GM23338 (cell line): Measurements from ENCODE around the gene PPP2R5C. TPM values are rescaled to one million over a fixed set of nuclear protein-coding genes. Genes with fewer than 3 reads are reported as not detected.

Experiments used
- ATAC-seq: fragments of 200-7000 bp; cut with Tn5 transposase; 3 replicates; pipeline ENCODE4 v1.9.1; 2020
- DNase-seq: peaks from one replicate; pipeline ENCODE4 v3.0.0-alpha.2; 2015; ENCODE audit warnings: low spot score
- H2AFZ ChIP-seq: fragments of 200-600 bp; sonication (generic); 2 replicates; pipeline ENCODE4 v1.8.0; 2016; ENCODE audit warnings: antibody characterized with exemption, mild to moderate bottlenecking, moderate library complexity
- H3F3A ChIP-seq: fragments of 200-600 bp; sonication (generic); replicated peaks from 2 replicates; pipeline ENCODE4 v1.8.0; 2017; ENCODE audit warnings: antibody characterized with exemption, mixed run types, low read depth
- H3K27ac ChIP-seq: fragments of 200-600 bp; sonication (generic); 2 replicates; pipeline ENCODE4 v1.6.1; 2016; ENCODE audit warnings: low read depth
- H3K27me3 ChIP-seq: fragments of 200-600 bp; sonication (generic); 2 replicates; pipeline ENCODE4 v1.8.0; 2016; ENCODE audit warnings: mild to moderate bottlenecking, mixed run types, moderate library complexity; ENCODE audit not compliant: insufficient read depth
- H3K36me3 ChIP-seq: fragments of 200-600 bp; sonication (generic); 2 replicates; pipeline ENCODE4 v1.8.0; 2016; ENCODE audit warnings: mild to moderate bottlenecking; ENCODE audit not compliant: insufficient read depth
- H3K4me1 ChIP-seq: fragments of 200-600 bp; sonication (generic); 2 replicates; pipeline ENCODE4 v1.8.0; 2016; ENCODE audit warnings: mild to moderate bottlenecking, moderate library complexity; ENCODE audit not compliant: insufficient read depth
- H3K4me2 ChIP-seq: fragments of 200-600 bp; sonication (generic); 2 replicates; pipeline ENCODE4 v1.7.1; 2017; ENCODE audit warnings: mixed run types
- H3K4me3 ChIP-seq: fragments of 200-600 bp; sonication (generic); 2 replicates; pipeline ENCODE4 v1.6.1; 2016; ENCODE audit warnings: mixed run types
- H3K79me2 ChIP-seq: fragments of 200-600 bp; sonication (generic); replicated peaks from 2 replicates; pipeline ENCODE4 v1.8.0; 2017; ENCODE audit warnings: mild to moderate bottlenecking; ENCODE audit not compliant: insufficient read depth
- H3K9me2 ChIP-seq: fragments of 200-600 bp; sonication (generic); 2 replicates; pipeline ENCODE4 v1.8.0; 2017; ENCODE audit not compliant: insufficient read depth
- H4K20me1 ChIP-seq: fragments of 200-600 bp; sonication (generic); replicated peaks from 2 replicates; pipeline ENCODE4 v1.8.0; 2017; ENCODE audit warnings: mild to moderate bottlenecking; ENCODE audit not compliant: insufficient read depth
- H3K27ac Mint-ChIP-seq: 2 replicates; pipeline ENCODE4 v1.8.0; 2020; ENCODE audit warnings: inconsistent platforms, mild to moderate bottlenecking, moderate library complexity, mixed read lengths
- H3K27me3 Mint-ChIP-seq: 3 replicates; pipeline ENCODE4 v1.8.0; 2022; ENCODE audit warnings: low read depth, mild to moderate bottlenecking, moderate library complexity, mixed read lengths, inconsistent platforms; ENCODE audit not compliant: insufficient read depth, poor library complexity
- H3K36me3 Mint-ChIP-seq: 3 replicates; pipeline ENCODE4 v1.8.0; 2021; ENCODE audit warnings: low read depth, mild to moderate bottlenecking, inconsistent platforms, moderate library complexity, mixed read lengths
- H3K4me1 Mint-ChIP-seq: 3 replicates; pipeline ENCODE4 v1.8.0; 2020; ENCODE audit warnings: mild to moderate bottlenecking, inconsistent platforms, mixed read lengths
- H3K4me3 Mint-ChIP-seq: 3 replicates; pipeline ENCODE4 v1.8.0; 2021; ENCODE audit warnings: moderate library complexity, mild to moderate bottlenecking, inconsistent platforms, mixed read lengths
- H3K9me3 Mint-ChIP-seq: 3 replicates; pipeline ENCODE4 v1.8.0; 2020; ENCODE audit warnings: moderate library complexity, mild to moderate bottlenecking, inconsistent platforms, mixed read lengths
- CREB1 ChIP-seq: fragments of 250-450 bp; sonication (Bioruptor Pico); IDR thresholded peaks from 2 replicates; pipeline ENCODE4 v1.5.0; 2020; ENCODE audit warnings: low read depth, mild to moderate bottlenecking, moderate library complexity
- EZH2phosphoT487 ChIP-seq: fragments of 200-600 bp; sonication (generic); IDR thresholded peaks from one replicate; pipeline ENCODE4 v1.8.1; 2018; ENCODE audit warnings: antibody characterized with exemption; ENCODE audit not compliant: unreplicated experiment
- JUNB ChIP-seq: IDR thresholded peaks from one replicate; pipeline ENCODE4 v1.6.1; 2016; ENCODE audit warnings: antibody characterized with exemption; ENCODE audit not compliant: unreplicated experiment
- NANOG ChIP-seq: IDR thresholded peaks from 2 replicates; pipeline ENCODE4 v1.6.1; 2016; ENCODE audit warnings: antibody characterized with exemption, borderline replicate concordance
- POLR2AphosphoS5 ChIP-seq: IDR thresholded peaks from 2 replicates; pipeline ENCODE4 v1.6.1; 2016; ENCODE audit warnings: antibody characterized with exemption, low read depth
- STAT1 ChIP-seq: IDR thresholded peaks from one replicate; pipeline ENCODE4 v1.6.1; 2016; ENCODE audit warnings: antibody characterized with exemption; ENCODE audit not compliant: unreplicated experiment
- polyA plus RNA-seq: library from polyadenylated mRNA; unstranded; fragments of >200 nt; fragmentation: Nextera tagmentation; extraction: Ambion mirVana; gene quantifications from 2 replicates; pipeline ENCODE4 v1.2.1, GENCODE V29; 2016
- total RNA-seq: library from RNA; depleted of rRNA; stranded (reverse); fragments of >200 nt; shearing (Covaris generic); gene quantifications from 2 replicates; pipeline ENCODE4 v1.2.3, GENCODE V29; 2014
- TF ChIP-seq, protein P1 (sequence below): fragments of 250-450 bp; sonication (Bioruptor Pico); IDR thresholded peaks from 2 replicates; pipeline ENCODE4 v1.5.0; 2020; ENCODE audit warnings: mild to moderate bottlenecking, moderate library complexity
- TF ChIP-seq, protein P2 (sequence below), 2 experiments: fragments of 200-600 bp in 1 of 2; sonication (generic) in 1 of 2; conservative IDR thresholded peaks; 2 replicates each; pipeline versions ENCODE4 v1.5.1 to v1.6.1; 2016 to 2017; ENCODE audit warnings: antibody characterized with exemption in 2 of 2, low read depth in 2 of 2, mild to moderate bottlenecking in 2 of 2, moderate library complexity in 1 of 2
- TF ChIP-seq, protein P3 (sequence below): IDR thresholded peaks from one replicate; pipeline ENCODE4 v1.6.1; 2018; ENCODE audit warnings: antibody characterized with exemption; ENCODE audit not compliant: unreplicated experiment

PPP2R5C gene
- total and polyA plus RNA-seq, 2 experiments from 2014 or later, result 75.4 to 79.7 TPM

DNA sequence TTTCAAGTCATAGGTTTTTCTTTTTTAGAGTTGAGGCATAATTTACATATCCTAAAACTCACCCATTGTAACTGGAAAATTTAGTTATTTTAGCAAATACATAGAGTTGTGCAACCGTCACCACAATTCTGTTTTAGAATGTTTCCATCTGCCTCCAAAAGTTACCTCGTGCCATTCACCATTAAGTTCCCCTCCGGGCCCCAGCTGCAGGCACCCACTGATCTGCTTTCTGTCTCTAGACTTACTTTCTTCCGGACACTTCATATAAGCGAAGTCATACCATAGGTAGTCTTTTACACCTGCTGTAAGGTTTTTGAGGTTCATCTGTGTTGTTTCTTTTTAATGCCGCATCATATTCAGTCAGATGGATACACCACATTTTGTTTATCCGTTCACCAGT lies 28.7 kb downstream of the PPP2R5C start (continued):
- TF ChIP-seq, protein P1, sequence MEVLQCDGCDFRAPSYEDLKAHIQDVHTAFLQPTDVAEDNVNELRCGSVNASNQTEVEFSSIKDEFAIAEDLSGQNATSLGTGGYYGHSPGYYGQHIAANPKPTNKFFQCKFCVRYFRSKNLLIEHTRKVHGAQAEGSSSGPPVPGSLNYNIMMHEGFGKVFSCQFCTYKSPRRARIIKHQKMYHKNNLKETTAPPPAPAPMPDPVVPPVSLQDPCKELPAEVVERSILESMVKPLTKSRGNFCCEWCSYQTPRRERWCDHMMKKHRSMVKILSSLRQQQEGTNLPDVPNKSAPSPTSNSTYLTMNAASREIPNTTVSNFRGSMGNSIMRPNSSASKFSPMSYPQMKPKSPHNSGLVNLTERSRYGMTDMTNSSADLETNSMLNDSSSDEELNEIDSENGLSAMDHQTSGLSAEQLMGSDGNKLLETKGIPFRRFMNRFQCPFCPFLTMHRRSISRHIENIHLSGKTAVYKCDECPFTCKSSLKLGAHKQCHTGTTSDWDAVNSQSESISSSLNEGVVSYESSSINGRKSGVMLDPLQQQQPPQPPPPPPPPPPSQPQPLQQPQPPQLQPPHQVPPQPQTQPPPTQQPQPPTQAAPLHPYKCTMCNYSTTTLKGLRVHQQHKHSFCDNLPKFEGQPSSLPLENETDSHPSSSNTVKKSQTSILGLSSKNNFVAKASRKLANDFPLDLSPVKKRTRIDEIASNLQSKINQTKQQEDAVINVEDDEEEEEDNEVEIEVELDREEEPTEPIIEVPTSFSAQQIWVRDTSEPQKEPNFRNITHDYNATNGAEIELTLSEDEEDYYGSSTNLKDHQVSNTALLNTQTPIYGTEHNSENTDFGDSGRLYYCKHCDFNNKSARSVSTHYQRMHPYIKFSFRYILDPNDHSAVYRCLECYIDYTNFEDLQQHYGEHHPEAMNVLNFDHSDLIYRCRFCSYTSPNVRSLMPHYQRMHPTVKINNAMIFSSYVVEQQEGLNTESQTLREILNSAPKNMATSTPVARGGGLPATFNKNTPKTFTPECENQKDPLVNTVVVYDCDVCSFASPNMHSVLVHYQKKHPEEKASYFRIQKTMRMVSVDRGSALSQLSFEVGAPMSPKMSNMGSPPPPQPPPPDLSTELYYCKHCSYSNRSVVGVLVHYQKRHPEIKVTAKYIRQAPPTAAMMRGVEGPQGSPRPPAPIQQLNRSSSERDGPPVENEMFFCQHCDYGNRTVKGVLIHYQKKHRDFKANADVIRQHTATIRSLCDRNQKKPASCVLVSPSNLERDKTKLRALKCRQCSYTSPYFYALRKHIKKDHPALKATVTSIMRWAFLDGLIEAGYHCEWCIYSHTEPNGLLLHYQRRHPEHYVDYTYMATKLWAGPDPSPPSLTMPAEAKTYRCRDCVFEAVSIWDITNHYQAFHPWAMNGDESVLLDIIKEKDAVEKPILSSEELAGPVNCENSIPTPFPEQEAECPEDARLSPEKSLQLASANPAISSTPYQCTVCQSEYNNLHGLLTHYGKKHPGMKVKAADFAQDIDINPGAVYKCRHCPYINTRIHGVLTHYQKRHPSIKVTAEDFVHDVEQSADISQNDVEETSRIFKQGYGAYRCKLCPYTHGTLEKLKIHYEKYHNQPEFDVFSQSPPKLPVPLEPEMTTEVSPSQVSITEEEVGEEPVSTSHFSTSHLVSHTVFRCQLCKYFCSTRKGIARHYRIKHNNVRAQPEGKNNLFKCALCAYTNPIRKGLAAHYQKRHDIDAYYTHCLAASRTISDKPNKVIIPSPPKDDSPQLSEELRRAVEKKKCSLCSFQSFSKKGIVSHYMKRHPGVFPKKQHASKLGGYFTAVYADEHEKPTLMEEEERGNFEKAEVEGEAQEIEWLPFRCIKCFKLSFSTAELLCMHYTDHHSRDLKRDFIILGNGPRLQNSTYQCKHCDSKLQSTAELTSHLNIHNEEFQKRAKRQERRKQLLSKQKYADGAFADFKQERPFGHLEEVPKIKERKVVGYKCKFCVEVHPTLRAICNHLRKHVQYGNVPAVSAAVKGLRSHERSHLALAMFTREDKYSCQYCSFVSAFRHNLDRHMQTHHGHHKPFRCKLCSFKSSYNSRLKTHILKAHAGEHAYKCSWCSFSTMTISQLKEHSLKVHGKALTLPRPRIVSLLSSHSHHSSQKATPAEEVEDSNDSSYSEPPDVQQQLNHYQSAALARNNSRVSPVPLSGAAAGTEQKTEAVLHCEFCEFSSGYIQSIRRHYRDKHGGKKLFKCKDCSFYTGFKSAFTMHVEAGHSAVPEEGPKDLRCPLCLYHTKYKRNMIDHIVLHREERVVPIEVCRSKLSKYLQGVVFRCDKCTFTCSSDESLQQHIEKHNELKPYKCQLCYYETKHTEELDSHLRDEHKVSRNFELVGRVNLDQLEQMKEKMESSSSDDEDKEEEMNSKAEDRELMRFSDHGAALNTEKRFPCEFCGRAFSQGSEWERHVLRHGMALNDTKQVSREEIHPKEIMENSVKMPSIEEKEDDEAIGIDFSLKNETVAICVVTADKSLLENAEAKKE, result no peak
- TF ChIP-seq JUNB (no peak), EZH2phosphoT487 (no peak), CREB1 (CRISPR knock-in tag) (no peak)
- TF ChIP-seq, protein P2, sequence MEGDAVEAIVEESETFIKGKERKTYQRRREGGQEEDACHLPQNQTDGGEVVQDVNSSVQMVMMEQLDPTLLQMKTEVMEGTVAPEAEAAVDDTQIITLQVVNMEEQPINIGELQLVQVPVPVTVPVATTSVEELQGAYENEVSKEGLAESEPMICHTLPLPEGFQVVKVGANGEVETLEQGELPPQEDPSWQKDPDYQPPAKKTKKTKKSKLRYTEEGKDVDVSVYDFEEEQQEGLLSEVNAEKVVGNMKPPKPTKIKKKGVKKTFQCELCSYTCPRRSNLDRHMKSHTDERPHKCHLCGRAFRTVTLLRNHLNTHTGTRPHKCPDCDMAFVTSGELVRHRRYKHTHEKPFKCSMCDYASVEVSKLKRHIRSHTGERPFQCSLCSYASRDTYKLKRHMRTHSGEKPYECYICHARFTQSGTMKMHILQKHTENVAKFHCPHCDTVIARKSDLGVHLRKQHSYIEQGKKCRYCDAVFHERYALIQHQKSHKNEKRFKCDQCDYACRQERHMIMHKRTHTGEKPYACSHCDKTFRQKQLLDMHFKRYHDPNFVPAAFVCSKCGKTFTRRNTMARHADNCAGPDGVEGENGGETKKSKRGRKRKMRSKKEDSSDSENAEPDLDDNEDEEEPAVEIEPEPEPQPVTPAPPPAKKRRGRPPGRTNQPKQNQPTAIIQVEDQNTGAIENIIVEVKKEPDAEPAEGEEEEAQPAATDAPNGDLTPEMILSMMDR (conservative IDR thresholded peaks at IDR 0.05; ENCODE audit: low read depth in 2 of 2), result no peak

DNA sequence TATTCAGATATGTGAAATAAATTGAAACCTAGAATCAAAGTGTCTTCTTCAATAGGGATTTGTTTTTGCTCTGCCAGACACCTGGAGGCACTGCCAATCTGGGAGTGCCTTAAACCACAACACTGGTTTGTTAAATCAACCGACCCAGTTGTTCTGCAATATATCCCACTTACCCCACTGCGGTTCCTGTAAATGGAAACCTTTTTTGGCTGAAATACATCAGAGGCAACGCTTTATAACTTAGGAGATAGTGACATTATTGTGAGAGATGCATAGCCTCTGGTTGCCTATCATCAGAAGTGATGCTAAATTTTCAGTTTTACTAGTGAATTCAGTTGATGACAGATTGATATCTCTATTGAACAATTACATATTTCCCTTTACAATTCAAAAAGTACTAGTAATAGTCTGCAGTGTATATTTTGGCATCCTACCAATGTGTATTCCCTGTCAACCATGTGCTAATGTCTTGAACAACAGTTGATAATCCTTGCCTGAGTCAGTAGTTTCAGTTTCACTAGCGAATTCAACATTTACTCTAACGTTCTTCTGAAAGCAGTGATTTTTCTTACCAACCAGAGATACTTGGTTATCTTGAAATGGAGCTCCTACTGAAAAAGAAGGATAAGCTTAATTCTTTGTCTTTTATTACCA lies 30.5 kb downstream of the PPP2R5C start:
- peaks cover 3% of the 10 kb centered on the region for H3K27me3 Mint-ChIP-seq
- no peak for TF ChIP-seq JUNB
- TF ChIP-seq EZH2phosphoT487, result no peak
- TF ChIP-seq, protein P3, sequence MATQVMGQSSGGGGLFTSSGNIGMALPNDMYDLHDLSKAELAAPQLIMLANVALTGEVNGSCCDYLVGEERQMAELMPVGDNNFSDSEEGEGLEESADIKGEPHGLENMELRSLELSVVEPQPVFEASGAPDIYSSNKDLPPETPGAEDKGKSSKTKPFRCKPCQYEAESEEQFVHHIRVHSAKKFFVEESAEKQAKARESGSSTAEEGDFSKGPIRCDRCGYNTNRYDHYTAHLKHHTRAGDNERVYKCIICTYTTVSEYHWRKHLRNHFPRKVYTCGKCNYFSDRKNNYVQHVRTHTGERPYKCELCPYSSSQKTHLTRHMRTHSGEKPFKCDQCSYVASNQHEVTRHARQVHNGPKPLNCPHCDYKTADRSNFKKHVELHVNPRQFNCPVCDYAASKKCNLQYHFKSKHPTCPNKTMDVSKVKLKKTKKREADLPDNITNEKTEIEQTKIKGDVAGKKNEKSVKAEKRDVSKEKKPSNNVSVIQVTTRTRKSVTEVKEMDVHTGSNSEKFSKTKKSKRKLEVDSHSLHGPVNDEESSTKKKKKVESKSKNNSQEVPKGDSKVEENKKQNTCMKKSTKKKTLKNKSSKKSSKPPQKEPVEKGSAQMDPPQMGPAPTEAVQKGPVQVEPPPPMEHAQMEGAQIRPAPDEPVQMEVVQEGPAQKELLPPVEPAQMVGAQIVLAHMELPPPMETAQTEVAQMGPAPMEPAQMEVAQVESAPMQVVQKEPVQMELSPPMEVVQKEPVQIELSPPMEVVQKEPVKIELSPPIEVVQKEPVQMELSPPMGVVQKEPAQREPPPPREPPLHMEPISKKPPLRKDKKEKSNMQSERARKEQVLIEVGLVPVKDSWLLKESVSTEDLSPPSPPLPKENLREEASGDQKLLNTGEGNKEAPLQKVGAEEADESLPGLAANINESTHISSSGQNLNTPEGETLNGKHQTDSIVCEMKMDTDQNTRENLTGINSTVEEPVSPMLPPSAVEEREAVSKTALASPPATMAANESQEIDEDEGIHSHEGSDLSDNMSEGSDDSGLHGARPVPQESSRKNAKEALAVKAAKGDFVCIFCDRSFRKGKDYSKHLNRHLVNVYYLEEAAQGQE, result no peak
- TF ChIP-seq NANOG, result no peak
- no peak for TF ChIP-seq CREB1 (CRISPR knock-in tag)
- TF ChIP-seq STAT1, result no peak
- TF ChIP-seq POLR2AphosphoS5, result no peak
- H3K27ac Mint-ChIP-seq, result no peak overlapping the region
- H3K9me3 Mint-ChIP-seq, result peaks cover 8% of the 10 kb centered on the region; the same call in 2 of the 3 replicates
- no peaks in the 10 kb centered on the region for H3K36me3 ChIP-seq
- no peak overlapping the region for H3K4me3 Mint-ChIP-seq
- no peaks in the 10 kb centered on the region for H3K4me1 ChIP-seq
- H3K79me2 ChIP-seq, result no peaks in the 10 kb centered on the region
- no peaks in the 10 kb centered on the region for H3F3A ChIP-seq
- no peaks in the 10 kb centered on the region; the same call in 1 of the 2 replicates for H4K20me1 ChIP-seq
- ATAC-seq (no peak), DNase-seq (no peak)
- H3K4me1 Mint-ChIP-seq, result no peaks in the 10 kb centered on the region
- peaks cover 4% of the 10 kb centered on the region; the same call in 2 of the 3 replicates for H3K36me3 Mint-ChIP-seq
- no peak overlapping the region for H3K27ac ChIP-seq
- H3K4me2 ChIP-seq, result no peak overlapping the region
- H2AFZ ChIP-seq, result no peak overlapping the region
- H3K27me3 ChIP-seq, result no peaks in the 10 kb centered on the region
- no peak overlapping the region for H3K4me3 ChIP-seq
- no peaks in the 10 kb centered on the region for H3K9me2 ChIP-seq
